Sigmoid colon (tissue), 7 donors: Measurements from ENCODE around the gene CAMK1D. TPM values are rescaled to one million over a fixed set of nuclear protein-coding genes. Genes with fewer than 3 reads are reported as not detected.

Experiments
- DNase-seq: peaks from one replicate; pipeline ENCODE4 v3.0.0-alpha.2; 2019
- H3K27ac ChIP-seq, 4 donors: fragments of 200-600 bp; sonication (generic); one replicate each; pipeline ENCODE4 v1.5.1; 2016 to 2019; ENCODE audit warnings: mild to moderate bottlenecking in 1 of 4
- H3K27me3 ChIP-seq, 3 donors: fragments of 200-600 bp; sonication (generic); one replicate each; pipeline ENCODE4 v1.5.1; 2019; ENCODE audit warnings: mild to moderate bottlenecking in 1 of 3
- H3K36me3 ChIP-seq, 4 donors: fragments of 200-600 bp; sonication (generic); one replicate each; pipeline ENCODE4 v1.5.1; 2016 to 2019
- H3K4me1 ChIP-seq, 4 donors: fragments of 200-600 bp; sonication (generic); one replicate each; pipeline ENCODE4 v1.5.1; 2017 to 2019
- H3K4me3 ChIP-seq, 4 donors: fragments of 200-600 bp; sonication (generic); one replicate each; pipeline ENCODE4 v1.5.1; 2017 to 2019; ENCODE audit warnings: mild to moderate bottlenecking in 2 of 4, moderate library complexity in 1 of 4
- H3K9me3 ChIP-seq, 4 donors: fragments of 200-600 bp in 3 of 4; sonication (generic) in 3 of 4; one replicate each; pipeline versions ENCODE4 v1.5.1 to v1.6.1; 2013 to 2019
- EP300 ChIP-seq, 4 donors: sonication (generic); formaldehyde crosslinking; IDR thresholded peaks; one replicate each; pipeline ENCODE4 v1.6.1; 2017; ENCODE audit warnings: antibody characterized with exemption in 4 of 4
- POLR2A ChIP-seq, 2 donors: fragments of 450-650 bp; IDR thresholded peaks; one replicate each; pipeline ENCODE4 v1.6.1; 2016; ENCODE audit warnings: antibody characterized with exemption in 2 of 2, mild to moderate bottlenecking in 2 of 2, moderate library complexity in 2 of 2
- POLR2AphosphoS5 ChIP-seq, 4 donors: sonication (generic); formaldehyde crosslinking; IDR thresholded peaks; one replicate each; pipeline ENCODE4 v1.6.1; 2017; ENCODE audit warnings: antibody characterized with exemption in 4 of 4
- WGBS, 2 donors: extraction: QIAGEN DNeasy Blood & Tissue Kit; methylation state at CpG; one replicate each; pipeline ENCODE4 v1.1.7; 2013; 5-methylcytosine and 5-hydroxymethylcytosine counted together
- intact Hi-C: fragments of 100-400 bp; cut with DNase I; formaldehyde crosslinking; loops from one replicate; pipeline ENCODE4 v1.15.1; 2023
- polyA plus RNA-seq, 3 donors: library from polyadenylated mRNA; stranded (reverse); fragments of 200-250 nt; gene quantifications; one replicate each; pipeline ENCODE4 v1.2.3, GENCODE V29; 2013
- total RNA-seq, 4 donors: library from RNA; depleted of rRNA; stranded (reverse); fragments of >200 nt; gene quantifications; one replicate each; pipeline ENCODE4 v1.1.0, GENCODE V29; 2016
- TF ChIP-seq, protein P1 (sequence below), 4 experiments: fragments of 450-650 bp in 3 of 4; fragments of 200-600 bp in 1 of 4; IDR thresholded peaks; one replicate each; pipeline ENCODE4 v1.5.1; 2016 to 2019; ENCODE audit warnings: antibody characterized with exemption in 4 of 4, mild to moderate bottlenecking in 3 of 4, moderate library complexity in 2 of 4
- donor health status: healthy with polysubstance abuse.
- donor health status: Bipolar disorder and iron deficiency.
- donor health status: healthy.

Gene CAMK1D
- total and polyA plus RNA-seq, 7 donors: 7.2 to 11.5 (median 8.6) TPM

DNA sequence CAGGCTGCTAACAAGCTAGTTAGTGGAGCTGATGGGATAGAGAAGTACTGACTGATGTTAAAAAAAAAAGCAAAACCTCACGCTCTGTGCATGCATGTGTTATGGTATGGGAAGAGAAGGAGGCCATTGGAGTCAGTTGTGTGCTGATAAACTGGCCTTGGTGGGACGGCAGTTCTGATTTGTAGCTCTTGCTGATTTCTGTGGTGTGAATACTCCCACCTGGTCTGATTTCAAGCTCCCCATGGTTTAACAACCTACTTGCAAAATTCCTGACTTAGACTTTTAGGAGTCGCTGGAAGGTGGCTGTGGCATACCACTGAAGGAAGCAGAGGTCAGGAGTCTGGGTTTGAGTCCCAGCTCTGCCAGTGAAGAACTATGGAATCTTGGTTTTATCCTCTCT is 15.2 kb downstream of the CAMK1D start:
- WGBS, 2 donors: 95 to 96% methylated on average over 3 of the region's 3 CpGs

DNA sequence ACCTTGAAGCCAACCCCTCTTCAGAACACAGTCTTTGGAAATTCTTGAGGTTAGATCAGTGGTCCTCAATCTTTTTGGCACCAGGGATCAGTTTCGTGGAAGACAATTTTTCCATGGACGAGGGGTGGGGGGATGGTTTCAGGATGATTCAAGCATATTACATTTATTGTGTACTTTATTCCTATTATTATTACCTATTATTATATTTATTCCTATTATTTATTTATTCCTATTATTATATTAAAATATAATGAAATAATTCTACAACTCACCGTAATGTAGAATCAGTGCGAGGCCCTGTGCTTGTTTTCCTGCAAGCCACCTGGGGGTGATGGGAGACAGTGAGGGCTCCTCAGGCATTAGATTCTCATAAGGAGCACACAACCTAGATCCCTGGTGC is 17.9 kb downstream of the CAMK1D start:
- intact Hi-C loops: no loop called here
- H3K36me3 ChIP-seq: no peaks in the 10 kb centered on the region
- no peaks in the 10 kb centered on the region for H3K4me1 ChIP-seq
- TF ChIP-seq, protein P1, sequence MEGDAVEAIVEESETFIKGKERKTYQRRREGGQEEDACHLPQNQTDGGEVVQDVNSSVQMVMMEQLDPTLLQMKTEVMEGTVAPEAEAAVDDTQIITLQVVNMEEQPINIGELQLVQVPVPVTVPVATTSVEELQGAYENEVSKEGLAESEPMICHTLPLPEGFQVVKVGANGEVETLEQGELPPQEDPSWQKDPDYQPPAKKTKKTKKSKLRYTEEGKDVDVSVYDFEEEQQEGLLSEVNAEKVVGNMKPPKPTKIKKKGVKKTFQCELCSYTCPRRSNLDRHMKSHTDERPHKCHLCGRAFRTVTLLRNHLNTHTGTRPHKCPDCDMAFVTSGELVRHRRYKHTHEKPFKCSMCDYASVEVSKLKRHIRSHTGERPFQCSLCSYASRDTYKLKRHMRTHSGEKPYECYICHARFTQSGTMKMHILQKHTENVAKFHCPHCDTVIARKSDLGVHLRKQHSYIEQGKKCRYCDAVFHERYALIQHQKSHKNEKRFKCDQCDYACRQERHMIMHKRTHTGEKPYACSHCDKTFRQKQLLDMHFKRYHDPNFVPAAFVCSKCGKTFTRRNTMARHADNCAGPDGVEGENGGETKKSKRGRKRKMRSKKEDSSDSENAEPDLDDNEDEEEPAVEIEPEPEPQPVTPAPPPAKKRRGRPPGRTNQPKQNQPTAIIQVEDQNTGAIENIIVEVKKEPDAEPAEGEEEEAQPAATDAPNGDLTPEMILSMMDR (IDR thresholded peaks at IDR 0.05): no peak
- H3K27me3 ChIP-seq: no peaks in the 10 kb centered on the region
- no peak for DNase-seq
- no peak overlapping the region for H3K4me3 ChIP-seq
- no peaks in the 10 kb centered on the region for H3K9me3 ChIP-seq
- H3K27ac ChIP-seq: no peak overlapping the region
- 92 to 93% methylated on average over 4 of the region's 4 CpGs for WGBS, 2 donors

More for the DNA sequence above, 15.2 kb downstream of the CAMK1D start:
- Histone ChIP-seq H3K36me3 (no peaks in the 10 kb centered on the region), H3K9me3 (no peaks in the 10 kb centered on the region), H3K27ac (no peak overlapping the region), H3K4me1 (peaks cover 0 to 5% (median 0%) of the 10 kb centered on the region in 4 donors), H3K4me3 (no peak overlapping the region), H3K27me3 (no peaks in the 10 kb centered on the region)
- DNase-seq: peak; percentile 18
- no peak for TF ChIP-seq EP300 (IDR thresholded peaks at IDR 0.05)
- TF ChIP-seq, protein P1 (IDR thresholded peaks at IDR 0.05): no peak
- no peak for TF ChIP-seq POLR2AphosphoS5 (IDR thresholded peaks at IDR 0.05)
- no peak for TF ChIP-seq POLR2A (IDR thresholded peaks at IDR 0.05)
- intact Hi-C loops: no loop called here

DNA sequence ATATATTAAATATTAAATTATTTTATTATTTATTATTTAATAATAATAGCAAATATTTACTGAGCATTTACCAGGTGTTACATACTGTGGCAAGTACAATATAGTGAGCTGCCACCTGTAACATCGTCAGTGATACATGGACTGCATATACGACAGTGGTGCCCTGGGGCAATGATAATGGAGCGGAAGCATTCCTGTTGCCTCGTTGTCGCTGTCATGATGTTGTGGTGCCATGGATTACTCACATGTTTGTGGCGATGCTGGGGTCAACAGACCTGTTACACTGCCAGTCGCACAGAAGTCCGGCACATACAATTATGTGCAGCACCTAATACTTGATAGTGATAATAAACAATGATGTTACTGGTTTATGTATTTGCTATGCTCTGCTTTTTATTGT is 20.6 kb downstream of the CAMK1D start:
- WGBS, 2 donors: 97 to 98% methylated on average over 8 of the region's 8 CpGs
- DNase-seq: no peak
- H3K27ac ChIP-seq: no peak overlapping the region
- no peak overlapping the region for H3K4me3 ChIP-seq
- peaks cover 0 to 3% (median under 1%) of the 10 kb centered on the region in 4 donors for H3K4me1 ChIP-seq
- no peaks in the 10 kb centered on the region for H3K36me3 ChIP-seq
- intact Hi-C loops: no loop called here
- no peaks in the 10 kb centered on the region for H3K27me3 ChIP-seq
- no peak for TF ChIP-seq POLR2A (IDR thresholded peaks at IDR 0.05)
- no peak for TF ChIP-seq EP300 (IDR thresholded peaks at IDR 0.05)
- TF ChIP-seq, protein P1 (IDR thresholded peaks at IDR 0.05): no peak
- no peak for TF ChIP-seq POLR2AphosphoS5 (IDR thresholded peaks at IDR 0.05)
- H3K9me3 ChIP-seq: no peaks in the 10 kb centered on the region

DNA sequence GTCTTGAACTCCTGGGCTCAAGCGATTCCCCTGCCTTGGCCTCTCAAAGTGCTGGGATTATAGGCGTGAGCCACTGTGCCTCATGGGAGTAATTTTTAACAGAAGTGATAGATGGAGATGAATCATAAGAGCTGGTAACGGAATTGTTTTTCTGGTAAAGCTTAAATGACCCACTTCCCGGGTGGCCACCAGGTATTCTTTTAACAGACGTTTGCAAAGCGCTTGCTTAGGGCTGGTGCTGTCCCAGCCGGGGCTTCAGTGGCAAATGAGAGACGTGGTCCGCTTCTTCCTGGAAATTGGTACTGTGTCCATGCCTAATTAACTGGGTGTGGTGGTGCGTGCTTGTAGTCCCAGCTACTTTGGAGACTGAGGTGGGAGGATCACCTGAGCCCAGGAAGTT is 23.5 kb downstream of the CAMK1D start:
- Histone ChIP-seq H3K36me3 (no peaks in the 10 kb centered on the region), H3K9me3 (no peaks in the 10 kb centered on the region), H3K4me1 (peaks cover 0 to 14% (median 11%) of the 10 kb centered on the region in 4 donors), H3K4me3 (no peak overlapping the region), H3K27ac (no peak overlapping the region), H3K27me3 (no peaks in the 10 kb centered on the region)
- intact Hi-C loops: no loop called here
- 88 to 91% methylated on average over 10 of the region's 10 CpGs for WGBS, 2 donors
- TF ChIP-seq POLR2AphosphoS5 (IDR thresholded peaks at IDR 0.05): no peak
- TF ChIP-seq, protein P1 (IDR thresholded peaks at IDR 0.05): no peak
- no peak for TF ChIP-seq EP300 (IDR thresholded peaks at IDR 0.05)
- TF ChIP-seq POLR2A (IDR thresholded peaks at IDR 0.05): no peak
- peak; percentile 14 for DNase-seq

DNA sequence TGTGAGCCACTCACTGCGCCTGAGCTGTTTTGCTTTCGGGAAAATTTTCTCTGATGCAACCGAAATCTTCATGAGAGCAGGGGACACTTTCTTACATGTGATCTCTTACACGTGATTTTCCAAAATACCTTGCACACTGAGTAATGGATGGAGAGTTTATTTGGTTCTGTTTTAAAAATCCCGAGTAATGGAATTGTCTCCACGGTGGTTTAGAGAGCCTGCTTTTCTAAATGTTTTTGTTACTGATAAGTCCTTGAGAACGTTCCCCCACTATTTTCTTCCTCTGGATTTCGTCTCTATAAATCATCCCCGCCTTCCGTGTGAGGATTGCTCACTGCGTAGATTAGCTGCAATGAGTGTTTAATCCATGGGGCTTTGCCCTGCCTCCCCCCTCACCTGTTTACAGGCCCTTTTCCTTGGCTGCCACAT is 25.7 kb downstream of the CAMK1D start:
- no peak overlapping the region for H3K4me3 ChIP-seq
- DNase-seq: peak; percentile 27
- no peaks in the 10 kb centered on the region for H3K9me3 ChIP-seq
- peaks cover 0 to 20% (median 16%) of the 10 kb centered on the region in 4 donors for H3K4me1 ChIP-seq
- intact Hi-C loops: no loop called here
- WGBS, 2 donors: 75 to 80% methylated on average over 11 of the region's 11 CpGs
- H3K36me3 ChIP-seq: no peaks in the 10 kb centered on the region
- peak in 1 of 4 donors; percentile 38 for TF ChIP-seq POLR2AphosphoS5 (IDR thresholded peaks at IDR 0.05)
- TF ChIP-seq POLR2A (IDR thresholded peaks at IDR 0.05): no peak
- peak in 1 of 4 donors; percentile 17 for TF ChIP-seq EP300 (IDR thresholded peaks at IDR 0.05)
- TF ChIP-seq, protein P1 (IDR thresholded peaks at IDR 0.05): no peak
- H3K27me3 ChIP-seq: no peaks in the 10 kb centered on the region
- H3K27ac ChIP-seq: peak overlapping the region; percentile 15 to 76 (median 58)
